Measurements from ENCODE around the gene SAMD14.
A peak's percentile ranks its signal among the peaks of the same experiment; 100 is the strongest.

The SAMD14 gene

DNA sequence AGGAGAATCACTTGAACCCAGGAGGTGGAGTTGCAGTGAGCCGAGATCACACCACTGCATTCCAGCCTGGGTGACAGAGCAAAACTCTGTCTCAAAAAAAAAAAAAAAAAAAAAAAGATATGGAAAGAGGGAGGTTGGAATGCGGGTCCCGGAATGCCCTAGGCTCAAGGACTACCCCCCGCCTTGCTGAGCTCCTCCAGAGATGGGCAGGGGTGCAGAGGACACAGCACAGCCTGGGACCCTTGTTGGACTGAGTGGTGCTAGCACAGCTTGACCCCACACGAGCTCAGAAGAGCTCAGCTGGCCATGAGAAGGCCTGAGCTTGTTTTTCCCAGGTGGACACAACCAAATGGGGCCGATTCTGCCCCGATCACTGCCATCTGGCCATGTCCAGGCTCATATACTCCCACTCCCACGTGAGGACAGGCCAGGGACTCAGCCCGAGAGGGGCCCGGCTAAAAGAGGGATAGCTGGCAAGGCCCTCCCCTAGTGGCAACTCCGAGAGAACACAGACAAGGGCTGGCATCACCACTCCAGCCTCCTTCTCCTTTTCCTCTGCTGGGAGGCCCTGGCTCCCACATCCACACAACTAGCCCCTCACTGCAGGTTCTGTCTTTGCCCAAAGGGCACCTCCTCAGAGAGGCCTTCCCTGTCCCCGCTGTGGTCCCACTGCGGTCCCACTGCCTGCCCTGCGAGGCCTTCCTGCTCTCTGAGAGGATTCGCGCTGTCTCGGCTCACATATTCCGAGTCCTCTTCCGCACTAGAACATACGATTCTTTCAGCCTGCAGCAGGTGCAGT lies 46.8 kb upstream of the SAMD14 start:
- Histone ChIP-seq H2BK5ac (ENCODE audit: low read depth, low read length, poor library complexity, severe bottlenecking) (peak overlapping the region; percentile 8), H3K27me3 (ENCODE audit: control insufficient read depth in 1 of 2, insufficient read depth in 1 of 2, low read length in 2 of 2) (no peaks in the 10 kb centered on the region), H3K79me1 (replicated peaks; ENCODE audit: low read length, poor library complexity, severe bottlenecking) (peaks cover 5% of the 10 kb centered on the region), H3K4me1 (ENCODE audit: control insufficient read depth, insufficient read depth, low read depth, low read length) (peaks cover 61% of the 10 kb centered on the region), H4K91ac (ENCODE audit: low read length) (peak overlapping the region; percentile 65), H3K4me2 (ENCODE audit: low read length, poor library complexity, severe bottlenecking) (no peak overlapping the region), H2AK5ac (ENCODE audit: low read length, severe bottlenecking) (peak overlapping the region; percentile 59), H2BK120ac (ENCODE audit: low read depth, low read length) (no peak overlapping the region), H3K23ac (ENCODE audit: low read length in 2 of 2) (no peak overlapping the region), H3K4me3 (ENCODE audit: insufficient read depth in 1 of 2, low read depth in 1 of 2, low read length in 2 of 2) (no peak overlapping the region), H3K27ac (ENCODE audit: low read length, poor library complexity, severe bottlenecking) (peak overlapping the region; percentile 95), H3K18ac (ENCODE audit: low read depth in 1 of 2, low read length in 2 of 2) (peak overlapping the region; percentile 67 to 91), H4K8ac (ENCODE audit: low read length) (no peak overlapping the region), H2BK15ac (ENCODE audit: low read depth, poor library complexity, severe bottlenecking) (peak overlapping the region; percentile 92), H3K4ac (ENCODE audit: low read depth in 1 of 2, low read length in 2 of 2) (peak overlapping the region; percentile 7 to 64), H3K9ac (ENCODE audit: low read length) (peak overlapping the region; percentile 68), H3K14ac (ENCODE audit: low read length in 2 of 2) (peak overlapping the region in 1 of 2 experiments; percentile 68), H2AFZ (ENCODE audit: low read depth, low read length) (no peak overlapping the region), H2BK12ac (ENCODE audit: low read length in 2 of 2) (peak overlapping the region; percentile 63 to 94), H3K9me3 (ENCODE audit: control insufficient read depth, low read length) (no peaks in the 10 kb centered on the region), H3K36me3 (ENCODE audit: control insufficient read depth in 1 of 2, insufficient read depth in 2 of 2, low read depth in 1 of 2, low read length in 2 of 2) (peaks cover 0 to 20% of the 10 kb centered on the region in 2 experiments)
- WGBS = 89% methylated on average over 20 of the region's 20 CpGs
- peak; percentile 39 for DNase-seq

DNA sequence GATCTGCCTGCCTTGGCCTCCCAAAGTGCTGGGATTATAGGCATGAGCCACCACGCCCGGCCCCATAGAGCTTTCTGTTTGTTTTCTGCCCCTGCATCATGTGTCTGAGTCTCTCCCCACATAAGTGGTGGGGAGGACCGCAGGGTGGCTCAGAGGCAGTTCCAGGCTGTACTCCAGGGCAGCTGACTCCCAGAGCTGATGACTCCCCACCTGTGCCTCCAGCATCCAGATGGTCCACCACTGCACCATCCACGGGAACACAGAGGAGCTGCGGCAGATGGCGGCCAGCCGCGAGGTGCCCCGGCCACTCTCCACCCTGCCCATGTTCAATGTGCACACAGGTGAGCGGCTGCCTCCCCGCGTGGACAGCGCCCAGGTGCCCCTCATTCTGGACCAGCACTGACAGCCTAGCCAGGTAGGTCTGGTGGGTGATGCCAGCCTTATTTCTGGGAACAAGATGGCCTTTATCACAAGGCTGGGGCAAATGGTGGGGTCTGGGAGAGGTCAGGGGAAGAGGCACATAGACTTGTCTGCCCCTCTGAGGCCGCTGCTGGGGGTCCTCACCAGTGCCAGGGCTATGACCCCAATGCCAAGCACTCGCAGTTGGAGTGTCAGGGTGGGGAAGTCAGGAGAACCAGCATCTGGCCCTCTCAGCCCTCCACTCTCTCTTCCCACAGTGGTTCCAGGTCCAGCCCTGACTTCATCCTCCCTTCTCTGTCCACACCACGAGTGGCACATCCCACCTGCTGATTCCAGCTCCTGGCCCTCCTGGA lies 45.3 kb upstream of the SAMD14 start:
- Histone ChIP-seq H3K9ac (ENCODE audit: low read length) (peak overlapping the region; percentile 57), H4K91ac (ENCODE audit: low read length) (peak overlapping the region; percentile 57), H3K27ac (ENCODE audit: low read length, poor library complexity, severe bottlenecking) (peak overlapping the region; percentile 48), H2AFZ (ENCODE audit: low read depth, low read length) (no peak overlapping the region), H3K79me1 (replicated peaks; ENCODE audit: low read length, poor library complexity, severe bottlenecking) (peaks cover 5% of the 10 kb centered on the region), H2AK5ac (ENCODE audit: low read length, severe bottlenecking) (peak overlapping the region; percentile 96), H3K23ac (ENCODE audit: low read length in 2 of 2) (no peak overlapping the region), H2BK15ac (ENCODE audit: low read depth, poor library complexity, severe bottlenecking) (peak overlapping the region; percentile 5), H3K4ac (ENCODE audit: low read depth in 1 of 2, low read length in 2 of 2) (peak overlapping the region in 1 of 2 experiments; percentile 18), H3K27me3 (ENCODE audit: control insufficient read depth in 1 of 2, insufficient read depth in 1 of 2, low read length in 2 of 2) (no peaks in the 10 kb centered on the region), H3K36me3 (ENCODE audit: control insufficient read depth in 1 of 2, insufficient read depth in 2 of 2, low read depth in 1 of 2, low read length in 2 of 2) (peaks cover 0 to 7% of the 10 kb centered on the region in 2 experiments), H3K4me3 (ENCODE audit: insufficient read depth in 1 of 2, low read depth in 1 of 2, low read length in 2 of 2) (no peak overlapping the region), H4K8ac (ENCODE audit: low read length) (no peak overlapping the region), H2BK5ac (ENCODE audit: low read depth, low read length, poor library complexity, severe bottlenecking) (no peak overlapping the region), H3K4me2 (ENCODE audit: low read length, poor library complexity, severe bottlenecking) (no peak overlapping the region), H2BK12ac (ENCODE audit: low read length in 2 of 2) (peak overlapping the region; percentile 40 to 83), H3K14ac (ENCODE audit: low read length in 2 of 2) (no peak overlapping the region), H3K18ac (ENCODE audit: low read depth in 1 of 2, low read length in 2 of 2) (peak overlapping the region; percentile 34 to 59), H2BK120ac (ENCODE audit: low read depth, low read length) (peak overlapping the region; percentile 27), H3K4me1 (ENCODE audit: control insufficient read depth, insufficient read depth, low read depth, low read length) (peaks cover 57% of the 10 kb centered on the region), H3K9me3 (ENCODE audit: control insufficient read depth, low read length) (no peaks in the 10 kb centered on the region)
- DNase-seq = no peak
- WGBS = 97% methylated on average over 14 of the region's 16 CpGs

- H3K4me2 ChIP-seq (ENCODE audit: low read length, poor library complexity, severe bottlenecking) = no peak overlapping the region
- H3K4me1 ChIP-seq (ENCODE audit: control insufficient read depth, insufficient read depth, low read depth, low read length) = peaks cover 57% of the 10 kb centered on the region
- DNase-seq = no peak
- peaks cover 5% of the 10 kb centered on the region for H3K79me1 ChIP-seq (replicated peaks; ENCODE audit: low read length, poor library complexity, severe bottlenecking)
- H3K4ac ChIP-seq (ENCODE audit: low read depth in 1 of 2, low read length in 2 of 2) = no peak overlapping the region
- H2BK5ac ChIP-seq (ENCODE audit: low read depth, low read length, poor library complexity, severe bottlenecking) = no peak overlapping the region
- H3K23ac ChIP-seq (ENCODE audit: low read length in 2 of 2) = no peak overlapping the region
- 100% methylated on average over 5 of the region's 6 CpGs for WGBS
- peaks cover 0 to 7% of the 10 kb centered on the region in 2 experiments for H3K36me3 ChIP-seq (ENCODE audit: control insufficient read depth in 1 of 2, insufficient read depth in 2 of 2, low read depth in 1 of 2, low read length in 2 of 2)
- no peak overlapping the region for H2BK120ac ChIP-seq (ENCODE audit: low read depth, low read length)
- H2AFZ ChIP-seq (ENCODE audit: low read depth, low read length) = no peak overlapping the region
- no peaks in the 10 kb centered on the region for H3K27me3 ChIP-seq (ENCODE audit: control insufficient read depth in 1 of 2, insufficient read depth in 1 of 2, low read length in 2 of 2)
- H3K4me3 ChIP-seq (ENCODE audit: insufficient read depth in 1 of 2, low read depth in 1 of 2, low read length in 2 of 2) = no peak overlapping the region
- peak overlapping the region; percentile 8 for H3K9ac ChIP-seq (ENCODE audit: low read length)
- H3K9me3 ChIP-seq (ENCODE audit: control insufficient read depth, low read length) = no peaks in the 10 kb centered on the region
- H3K18ac ChIP-seq (ENCODE audit: low read depth in 1 of 2, low read length in 2 of 2) = peak overlapping the region in 1 of 2 experiments; percentile 54
- peak overlapping the region; percentile 98 for H3K27ac ChIP-seq (ENCODE audit: low read length, poor library complexity, severe bottlenecking)
- no peak overlapping the region for H4K91ac ChIP-seq (ENCODE audit: low read length)
- peak overlapping the region; percentile 14 to 51 for H2BK12ac ChIP-seq (ENCODE audit: low read length in 2 of 2)
- peak overlapping the region; percentile 93 for H2AK5ac ChIP-seq (ENCODE audit: low read length, severe bottlenecking)
- H2BK15ac ChIP-seq (ENCODE audit: low read depth, poor library complexity, severe bottlenecking) = peak overlapping the region; percentile 41
- H3K14ac ChIP-seq (ENCODE audit: low read length in 2 of 2) = no peak overlapping the region
- H4K8ac ChIP-seq (ENCODE audit: low read length) = peak overlapping the region; percentile 38
These were observed 44.5 kb upstream of the SAMD14 start for GRCh38 chr17:50174444-50174843.

Data from mesenchymal stem cell (in vitro differentiated cells and primary cell).